SW480 (cell line): Measurements from ENCODE around the gene FSD1L.

ENCODE experiments used
- DNase-seq: peaks from one replicate; pipeline ENCODE4 v3.0.0-alpha.2; 2016; ENCODE audit warnings: low spot score

Gene FSD1L

DNA sequence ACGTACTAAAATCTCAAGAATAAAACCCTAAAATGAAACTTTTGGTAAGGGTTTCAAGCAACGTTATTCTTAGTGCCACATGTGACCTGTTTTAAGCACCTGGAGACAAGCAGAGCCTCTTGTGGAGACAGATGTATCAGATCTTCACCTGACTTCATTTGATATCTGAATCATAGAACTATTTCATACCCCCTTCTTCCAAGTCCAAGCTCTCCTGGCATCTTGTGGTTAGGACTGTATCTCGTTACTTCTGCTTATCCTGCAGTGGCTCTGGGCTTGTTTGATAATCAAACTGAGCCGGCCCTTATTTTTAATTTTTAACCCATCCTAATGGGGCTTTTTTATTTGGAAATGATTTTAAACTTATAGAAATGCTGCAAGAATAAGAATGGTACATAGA, 11.1 kb upstream of the FSD1L start:
- DNase-seq = no peak

DNA sequence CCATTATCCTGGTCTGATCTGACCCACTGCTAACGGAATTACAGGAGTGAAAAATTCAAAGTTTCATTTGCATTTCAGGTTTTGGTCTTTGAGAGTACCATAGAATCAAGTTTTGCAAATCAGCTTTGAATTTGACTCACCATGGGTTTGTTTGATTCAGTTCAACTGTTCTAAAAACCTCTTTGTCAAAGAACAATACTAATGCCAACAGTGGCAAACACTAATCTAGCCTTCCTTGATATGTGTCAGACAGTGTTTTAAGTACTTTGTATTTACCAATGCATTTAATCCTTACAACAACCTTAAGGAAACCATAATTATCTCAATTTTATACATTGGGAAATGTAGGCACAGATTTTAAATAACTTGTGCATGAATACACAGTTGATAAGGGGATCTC, 10.1 kb upstream of the FSD1L start:
- DNase-seq = no peak

DNA sequence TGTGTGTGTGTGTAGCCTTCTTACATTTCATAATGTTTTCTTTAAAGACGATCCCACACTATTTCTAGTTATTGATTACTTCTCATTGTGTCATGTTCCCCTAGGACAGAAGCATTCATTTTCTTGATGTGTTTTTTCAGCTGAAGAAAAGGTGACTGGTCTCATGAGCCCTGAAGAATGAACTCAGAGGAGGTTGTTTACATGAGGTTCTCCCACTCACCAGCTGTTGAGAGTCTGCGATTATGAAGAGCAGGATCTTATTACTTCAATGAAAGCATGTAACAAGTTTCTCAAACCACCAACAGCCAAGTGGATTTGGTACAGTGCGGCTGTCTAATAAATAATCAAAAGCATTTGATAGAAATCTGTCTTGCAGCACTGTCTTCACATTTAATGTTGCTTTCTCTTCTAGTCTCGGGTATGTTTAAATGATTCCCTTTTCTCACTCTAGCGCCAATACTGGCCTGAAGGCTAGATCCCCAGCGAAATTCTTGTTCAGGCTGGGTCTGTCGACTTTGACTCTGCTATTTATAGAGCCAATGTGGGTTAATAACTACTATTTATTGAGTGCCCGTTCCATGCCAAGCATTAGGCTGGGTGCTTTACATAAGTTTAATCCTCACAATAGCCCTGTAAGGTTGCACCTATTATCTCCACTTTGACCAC, 9.6 kb upstream of the FSD1L start:
- DNase-seq = no peak

DNA sequence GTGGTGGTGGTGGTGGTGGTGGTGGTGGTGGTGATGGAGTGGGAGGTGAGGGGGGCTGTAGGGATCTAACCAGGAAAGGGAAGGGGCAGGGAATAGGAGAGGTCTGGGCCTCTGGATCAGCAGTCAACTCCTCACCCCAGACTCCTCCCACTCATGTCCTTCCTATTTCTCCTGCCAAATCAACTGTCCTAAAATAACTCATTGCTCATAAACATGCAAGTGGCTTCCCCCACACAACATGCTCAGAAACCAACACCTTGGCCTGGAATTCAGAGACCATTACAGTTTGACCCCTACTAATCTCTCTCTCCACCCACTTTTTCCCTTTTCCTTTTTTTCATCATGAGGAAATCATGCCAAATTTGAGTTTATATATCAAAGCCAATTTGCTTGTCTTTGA, 8.4 kb upstream of the FSD1L start:
- no peak for DNase-seq

DNA sequence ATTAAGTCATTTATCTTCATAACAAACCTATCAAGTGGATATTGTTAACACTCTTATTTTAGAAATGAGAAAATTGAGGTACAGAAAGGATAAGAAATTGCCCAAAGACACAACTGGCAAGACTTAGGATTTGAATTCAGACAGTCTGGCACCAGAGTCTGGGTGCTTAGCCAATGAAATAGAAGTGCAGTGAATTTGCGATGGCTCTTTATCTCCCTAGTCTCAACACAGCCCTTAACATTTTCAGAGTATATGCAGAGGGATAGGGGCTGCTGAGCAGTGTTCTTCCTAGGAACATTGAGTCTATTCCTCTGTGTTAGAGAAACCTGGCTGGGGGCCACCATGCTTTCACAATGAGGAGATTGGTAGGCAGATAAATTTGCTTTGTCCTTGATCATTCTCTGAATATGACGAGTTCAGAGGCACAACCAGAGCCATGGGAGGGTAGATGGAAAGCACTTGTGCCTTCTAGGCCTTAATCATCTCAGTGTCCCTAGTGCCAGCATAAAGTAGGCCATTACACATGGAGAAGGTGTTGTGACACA, 6.1 kb upstream of the FSD1L start:
- no peak for DNase-seq

DNA sequence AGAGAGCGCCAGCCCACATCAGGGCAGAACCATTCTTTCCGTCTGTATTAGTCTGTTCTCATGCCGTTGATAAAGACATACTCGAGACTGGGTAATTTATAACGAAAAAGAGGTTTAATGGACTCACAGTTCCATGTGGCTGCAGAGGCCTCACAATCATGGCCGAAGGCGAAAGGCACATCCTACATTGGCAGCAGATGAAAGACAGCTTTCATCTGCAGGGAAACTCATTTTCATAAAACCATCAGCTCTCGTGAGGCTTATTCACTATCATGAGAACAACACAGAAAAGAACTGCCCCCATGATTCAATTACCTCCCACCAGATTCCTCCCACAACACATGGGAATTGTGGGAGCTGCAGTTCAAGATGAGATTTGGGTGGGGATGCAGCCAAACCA, 4.7 kb upstream of the FSD1L start:
- DNase-seq = no peak

DNA sequence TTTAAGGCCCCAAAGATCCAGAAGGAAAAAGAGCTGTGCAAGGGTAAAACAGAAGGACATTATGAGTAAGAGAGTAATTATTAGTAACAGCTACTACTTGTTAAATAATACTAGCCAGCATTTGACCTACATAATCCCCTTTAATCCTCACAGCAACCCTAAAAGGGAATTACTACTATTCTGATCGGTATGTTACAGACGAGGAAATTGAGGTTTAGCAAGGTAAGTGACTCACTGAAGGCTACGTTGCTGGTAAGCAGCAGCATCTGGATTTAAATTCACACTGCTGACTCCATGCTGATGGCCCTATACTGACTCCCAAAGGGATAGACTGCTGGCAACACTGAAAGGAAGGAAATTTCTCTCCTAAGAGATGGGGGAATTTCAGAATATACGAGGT, 3.7 kb upstream of the FSD1L start:
- no peak for DNase-seq

DNA sequence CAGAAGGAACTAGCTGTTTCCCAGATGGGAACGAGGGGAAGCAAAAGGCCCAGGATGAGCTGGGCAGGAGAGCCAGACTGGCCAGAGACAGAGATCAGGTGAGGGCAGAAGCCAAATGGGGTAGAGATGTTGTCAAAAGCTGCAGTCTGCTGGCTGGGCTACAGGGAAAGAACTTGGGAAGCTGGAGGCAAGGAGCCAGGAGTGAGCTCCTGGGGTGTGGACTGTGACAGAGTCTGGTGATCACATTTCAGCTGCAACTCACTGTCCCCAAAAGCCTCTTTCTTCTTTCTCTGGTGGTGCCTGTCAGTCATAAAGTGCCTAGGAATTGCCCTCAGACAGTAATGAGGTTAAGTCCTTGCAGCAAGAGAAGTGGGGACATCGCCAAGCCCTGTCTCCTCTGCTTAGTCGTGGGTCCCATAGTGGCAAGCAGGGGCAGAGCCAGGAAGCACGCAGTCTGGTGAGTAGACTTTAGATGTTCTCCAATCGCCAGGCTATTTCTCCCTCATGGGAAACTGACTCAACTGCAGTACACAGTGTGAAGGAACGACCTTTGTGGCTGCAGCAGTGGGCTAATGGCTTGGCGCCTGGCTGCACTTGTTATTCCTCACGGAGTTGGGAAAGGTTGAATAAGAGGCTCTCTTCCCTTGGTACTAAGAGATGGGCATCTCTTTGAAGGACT, 2.5 kb upstream of the FSD1L start:
- no peak for DNase-seq

DNA sequence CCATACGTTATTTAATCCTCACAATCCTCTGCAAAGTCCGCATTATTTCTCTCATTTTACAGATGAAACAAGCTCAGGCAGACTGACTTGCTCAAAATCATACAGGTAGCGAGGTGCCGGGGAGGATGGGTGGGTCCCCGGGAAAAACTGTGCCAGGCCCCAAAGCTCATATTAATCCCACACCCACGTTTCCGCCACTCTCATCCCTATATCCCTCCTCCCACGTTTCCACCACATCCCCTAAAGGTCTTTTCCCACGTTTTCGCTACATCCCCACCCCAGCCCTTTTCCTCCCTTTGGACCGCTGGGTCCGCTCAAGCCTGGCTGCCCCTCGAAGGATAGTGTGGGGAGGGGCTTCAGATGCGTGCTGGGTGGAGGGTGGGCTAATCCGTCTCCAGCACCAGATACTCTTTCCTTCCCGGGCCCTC, 434 bp upstream of the FSD1L start:
- DNase-seq = peak; percentile 43

DNA sequence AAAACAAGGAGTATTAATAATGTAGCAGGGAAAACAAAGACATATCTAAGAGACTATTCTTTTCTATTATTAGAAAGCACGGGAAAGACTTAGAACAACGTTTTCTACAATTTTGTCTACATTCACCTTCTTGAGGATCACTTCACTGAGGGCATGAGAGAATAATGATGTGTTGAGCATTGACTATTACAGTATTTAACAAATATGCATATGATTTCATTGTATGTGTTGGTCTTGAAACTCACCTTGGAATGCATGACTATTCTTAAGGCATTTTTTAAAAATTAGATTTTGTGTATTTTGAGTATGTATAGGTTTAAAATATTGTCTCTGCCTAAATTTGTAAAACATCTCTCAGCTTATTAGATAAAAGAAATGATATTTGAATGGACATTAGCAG, 1.2 kb downstream of the FSD1L start:
- DNase-seq = no peak

DNA sequence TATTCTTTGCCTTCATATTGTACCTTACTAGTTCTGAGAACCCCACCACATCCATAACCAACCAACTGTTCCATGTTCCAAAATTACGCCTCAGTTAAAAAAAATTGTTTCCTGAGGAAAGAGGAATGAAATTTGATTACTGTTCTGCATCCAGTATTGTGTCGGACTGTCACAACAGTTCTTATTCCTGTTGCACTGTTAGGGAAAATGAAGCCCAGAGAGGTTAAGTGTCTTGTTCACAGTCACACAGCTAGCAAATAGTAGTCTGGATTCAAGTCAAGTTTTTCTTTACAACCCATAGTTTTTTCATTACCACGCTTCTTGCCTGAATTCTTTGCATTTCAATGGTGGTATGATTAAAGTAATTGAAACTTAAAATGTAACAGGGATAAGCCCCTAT, 4.4 kb downstream of the FSD1L start:
- DNase-seq = no peak

DNA sequence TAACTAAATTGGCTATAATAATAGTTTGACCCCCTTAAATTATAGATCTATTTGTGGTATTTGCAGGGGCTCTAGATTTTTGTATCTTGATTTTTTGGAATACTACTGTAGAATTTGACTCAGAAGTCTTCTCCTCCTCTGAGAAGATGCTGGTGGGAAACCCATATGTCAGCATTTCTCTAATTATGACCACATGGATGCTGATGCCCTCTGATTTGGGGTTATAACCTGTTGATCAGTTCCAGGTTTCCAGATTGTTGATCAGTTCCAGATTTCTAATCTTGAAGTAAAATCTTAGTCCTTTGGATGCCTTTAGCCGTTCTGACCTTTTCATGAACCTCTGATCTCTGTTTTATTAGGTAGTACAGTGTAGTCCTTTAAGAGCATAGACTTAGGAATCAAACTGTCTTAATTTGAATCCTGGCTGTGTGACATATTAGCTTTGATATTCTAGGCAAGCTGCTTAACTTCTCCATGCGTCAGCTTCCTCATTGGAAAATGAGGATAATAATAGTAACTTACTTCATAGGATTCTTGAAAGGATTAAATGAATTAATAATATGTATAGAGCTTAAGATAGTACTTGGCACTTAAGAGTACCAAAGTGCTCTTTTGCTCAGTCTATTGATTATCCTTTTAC, 8.1 kb downstream of the FSD1L start:
- no peak for DNase-seq

DNA sequence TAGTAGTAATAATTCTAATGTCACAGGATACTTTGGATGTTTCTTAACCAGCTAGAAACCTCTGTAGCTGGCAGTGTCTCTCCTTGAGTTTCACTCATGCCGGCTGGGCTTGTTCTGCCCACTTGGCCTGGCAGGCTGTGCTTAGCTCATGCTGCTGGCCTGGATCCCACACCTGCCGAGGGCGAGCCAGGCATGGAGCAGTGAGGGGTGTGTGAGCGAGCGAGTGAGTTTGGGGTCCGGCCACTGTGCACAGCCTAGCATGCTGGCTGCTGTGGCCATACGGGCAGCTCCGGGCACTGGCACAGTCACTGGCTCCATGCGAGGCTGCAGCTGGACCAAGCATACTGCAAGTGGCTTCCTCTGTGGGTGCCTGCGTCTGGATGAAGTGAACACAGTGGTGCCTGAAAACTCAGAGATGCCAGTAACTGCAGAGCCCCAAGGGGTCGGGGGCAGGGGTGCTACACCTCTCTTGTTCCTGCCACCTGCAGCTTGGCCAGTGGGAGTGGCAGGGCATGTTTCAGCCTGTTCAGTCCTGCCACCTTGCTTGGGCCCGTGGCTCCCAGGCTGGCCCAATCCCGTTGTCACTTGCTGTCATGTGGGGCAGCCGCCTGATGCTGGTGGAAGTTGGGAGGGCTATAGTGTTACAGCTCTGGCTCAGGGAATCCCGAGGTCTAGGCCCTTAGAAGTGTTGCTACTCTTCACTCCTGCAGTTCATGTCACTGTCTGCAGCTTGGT, 9.9 kb downstream of the FSD1L start:
- DNase-seq = no peak

DNA sequence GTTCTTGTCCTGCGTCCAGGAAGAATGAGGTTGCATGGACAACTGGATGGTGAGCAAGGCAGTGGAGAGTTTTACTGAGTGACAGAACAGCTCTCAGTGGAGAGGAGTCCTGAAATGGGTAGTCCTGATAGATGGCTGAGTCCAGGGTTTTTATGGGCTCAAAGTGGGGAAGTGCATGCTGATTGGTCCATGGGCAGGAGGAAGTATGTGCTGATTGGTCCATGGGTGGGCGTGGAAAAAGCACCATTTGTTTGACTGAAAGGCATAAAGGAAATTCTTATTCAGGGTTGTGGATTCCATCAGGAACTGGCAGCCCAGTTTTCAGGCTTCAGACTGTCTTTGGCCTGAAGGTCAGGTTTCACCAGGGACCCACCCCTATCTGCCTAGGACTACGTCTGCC, 10.6 kb downstream of the FSD1L start:
- DNase-seq = no peak

DNA sequence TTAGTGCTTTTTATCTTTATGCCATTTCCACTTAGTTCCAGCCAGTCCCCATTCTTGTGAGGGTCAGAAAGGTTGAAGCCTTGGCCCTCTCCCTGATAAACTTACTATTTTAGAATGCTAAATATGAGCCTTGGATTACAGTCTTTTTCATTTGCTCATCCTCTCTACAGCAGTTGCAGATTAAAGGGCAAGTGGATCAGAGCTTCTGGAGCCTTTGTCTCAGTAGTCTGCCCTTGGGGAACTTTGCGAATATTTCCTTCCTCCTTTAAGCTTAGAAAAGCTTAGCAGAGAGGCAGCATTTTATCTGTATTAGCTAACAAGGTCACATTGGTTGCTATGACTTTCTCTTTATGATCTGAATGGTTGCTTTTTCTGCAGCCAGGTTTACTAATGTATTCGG, 11.5 kb downstream of the FSD1L start:
- no peak for DNase-seq

DNA sequence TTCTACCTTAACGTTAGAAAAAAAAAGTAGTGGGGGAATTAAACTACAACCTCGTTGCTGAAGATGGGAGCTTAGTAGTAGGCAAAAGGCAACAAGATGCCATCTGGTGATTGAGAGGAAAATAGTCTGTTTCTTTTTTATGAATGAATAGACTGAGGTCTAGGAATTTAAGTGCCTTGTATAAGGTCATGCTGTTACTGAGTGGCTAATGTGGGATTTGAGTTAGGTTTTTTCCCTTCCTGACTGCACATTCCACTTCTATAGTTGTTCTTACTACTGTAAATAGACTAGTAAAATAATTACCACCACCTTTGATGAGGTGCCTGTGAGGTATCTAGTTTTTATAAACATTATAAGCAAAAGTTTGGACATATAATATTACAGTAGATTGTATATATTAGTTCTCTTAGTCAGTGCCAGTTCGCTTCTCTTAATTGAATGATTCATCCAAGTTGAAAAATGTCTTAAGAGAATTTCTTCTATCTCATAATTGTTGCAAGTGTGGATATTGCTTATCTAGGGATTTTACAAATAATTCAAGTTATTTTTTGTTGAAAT, 19.1 kb downstream of the FSD1L start:
- DNase-seq = no peak

DNA sequence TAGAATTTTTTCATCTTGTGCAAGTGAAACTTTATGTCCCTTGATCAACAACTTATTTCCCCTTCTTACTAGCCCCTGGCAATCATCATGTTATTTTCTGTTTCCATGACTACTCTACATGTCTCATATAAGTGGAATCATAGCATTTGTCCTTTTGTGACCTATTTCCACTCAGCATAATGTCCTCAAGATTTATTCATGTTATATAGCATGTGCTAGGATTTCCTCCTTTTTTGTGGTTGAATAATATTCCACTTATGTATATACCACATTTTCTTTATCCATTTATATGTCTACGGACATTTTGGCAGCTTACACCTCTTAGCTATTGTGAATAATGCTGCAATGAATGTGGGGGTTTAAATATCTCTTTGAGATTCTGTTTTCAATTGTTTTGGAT, 21.0 kb downstream of the FSD1L start:
- DNase-seq = no peak

DNA sequence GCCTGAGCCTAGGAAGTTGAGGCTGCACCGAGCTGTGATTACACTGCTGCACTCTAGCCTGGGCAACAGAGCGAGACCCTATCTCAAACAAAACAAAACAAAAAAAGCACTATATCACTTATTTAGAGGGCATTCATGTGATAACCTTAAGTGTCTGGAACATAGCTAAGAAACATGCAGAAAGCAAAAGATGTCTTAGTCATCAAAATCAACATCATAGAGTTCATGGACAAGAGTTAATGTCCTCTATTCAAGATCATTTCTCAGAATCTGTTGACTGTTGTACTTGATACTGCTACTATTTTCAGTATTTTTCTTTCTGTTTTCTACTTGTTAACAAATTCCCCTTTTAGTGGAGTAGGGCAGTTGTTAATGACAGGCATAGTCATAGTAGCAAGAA, 25.4 kb downstream of the FSD1L start:
- no peak for DNase-seq

DNA sequence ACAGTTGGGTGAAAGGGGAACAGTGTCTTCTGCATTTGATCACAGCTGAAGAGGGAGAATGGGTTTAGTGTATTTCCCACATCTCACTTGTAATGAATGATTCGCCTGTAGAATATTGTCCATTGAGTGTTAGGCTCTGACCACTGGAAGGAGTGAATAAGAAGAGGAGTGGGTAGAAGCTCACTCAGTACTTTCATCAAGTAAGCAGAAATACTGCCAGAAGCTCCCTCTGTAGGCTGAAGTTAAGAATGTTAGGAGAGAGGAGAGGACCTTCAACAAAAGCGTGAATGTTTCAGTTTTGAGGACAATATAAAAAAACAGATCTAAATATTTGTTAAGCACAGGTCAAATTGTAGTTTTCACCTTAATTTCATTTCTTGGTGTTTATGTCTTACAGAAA, 27.5 kb downstream of the FSD1L start:
- DNase-seq = peak; percentile 23

DNA sequence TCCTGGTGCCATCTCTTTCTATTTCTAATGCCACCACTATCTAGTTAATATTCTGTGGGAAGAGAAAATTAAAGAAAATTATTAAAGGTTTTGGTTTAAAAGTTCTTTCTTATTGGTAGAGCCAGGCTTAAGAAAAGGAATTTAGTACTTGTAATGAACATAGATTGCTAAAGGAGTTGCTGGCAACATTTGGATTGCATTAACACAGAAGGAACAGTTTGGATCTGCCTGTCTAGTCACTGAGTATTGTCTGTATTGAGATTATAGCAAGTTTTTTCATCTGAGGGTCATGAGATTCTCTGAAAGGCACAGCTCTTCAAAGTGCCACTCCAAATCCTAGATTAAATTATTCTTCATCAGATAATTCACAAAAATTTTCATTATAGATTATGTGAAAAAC, 32.0 kb downstream of the FSD1L start:
- no peak for DNase-seq

DNA sequence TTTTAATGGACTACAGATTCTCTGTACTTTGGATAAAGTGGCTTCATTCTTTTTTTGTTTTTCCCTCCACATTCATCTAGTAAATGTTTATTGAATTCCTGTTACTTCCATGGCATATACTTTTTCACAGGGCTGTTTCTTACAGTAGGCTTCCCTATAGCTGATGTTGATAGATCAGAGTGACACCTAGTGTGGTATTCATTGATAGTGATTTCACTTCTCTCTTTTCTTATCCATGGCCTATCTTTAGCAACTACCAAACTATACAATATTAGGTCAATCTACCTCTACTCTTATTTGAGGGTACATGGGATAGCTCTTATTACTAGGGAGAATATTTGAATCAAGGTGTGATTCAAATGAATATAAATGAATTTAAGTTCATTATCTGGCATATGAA, 35.8 kb downstream of the FSD1L start:
- DNase-seq = no peak

DNA sequence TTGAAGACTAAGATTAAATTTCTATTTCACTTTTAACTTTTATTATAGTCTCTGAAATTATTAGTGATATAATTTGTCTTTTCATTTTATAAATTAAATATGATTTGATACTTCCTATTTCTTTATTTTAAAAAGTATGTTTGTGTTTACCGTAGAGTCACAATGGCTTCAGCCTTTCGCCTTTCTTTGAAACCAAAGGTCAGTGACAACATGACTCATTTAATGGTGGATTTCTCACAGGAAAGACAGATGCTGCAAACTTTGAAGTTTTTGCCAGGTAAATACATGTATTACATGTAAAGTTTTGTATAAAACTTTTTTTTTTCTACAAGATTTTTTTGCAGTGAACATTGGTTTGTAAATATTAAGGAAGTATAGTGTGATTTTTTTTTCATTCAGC, 36.4 kb downstream of the FSD1L start:
- peak; percentile 19 for DNase-seq
